Dedifferentiated amniotic fluid mesenchymal stem cell (primary cell): Measurements from ENCODE around the gene LYPD3.
"Not testable (repeated sequence)": the region's sequence is repeated elsewhere in the genome, so short reads cannot be mapped to it uniquely, and the experiment has no call there.

Experiments
- DNase-seq: peaks from one replicate; pipeline ENCODE4 v3.0.0-alpha.2; 2016; ENCODE audit errors: extremely low spot score

The LYPD3 gene

DNA sequence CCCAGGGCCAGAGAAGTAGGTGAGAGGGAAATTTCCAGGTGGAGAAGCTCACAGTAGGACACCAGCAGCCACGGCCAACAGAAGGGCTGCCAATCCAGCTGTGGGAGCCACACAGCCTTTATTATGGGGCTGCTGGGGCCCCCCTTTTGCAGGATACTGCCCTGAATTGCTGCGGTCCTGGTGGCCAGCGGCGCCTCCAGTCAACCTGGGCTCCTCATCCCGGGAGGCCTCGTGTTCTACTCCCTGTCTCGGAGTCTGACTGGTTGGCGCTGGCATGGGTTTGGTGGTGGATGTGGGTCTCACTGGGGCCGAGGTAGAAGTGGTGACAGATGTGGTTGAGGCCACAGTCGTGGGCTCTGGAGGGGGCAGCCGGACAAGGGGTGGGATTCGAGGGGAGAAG is 4.1 kb downstream of the LYPD3 start:
- DNase-seq, result no peak

DNA sequence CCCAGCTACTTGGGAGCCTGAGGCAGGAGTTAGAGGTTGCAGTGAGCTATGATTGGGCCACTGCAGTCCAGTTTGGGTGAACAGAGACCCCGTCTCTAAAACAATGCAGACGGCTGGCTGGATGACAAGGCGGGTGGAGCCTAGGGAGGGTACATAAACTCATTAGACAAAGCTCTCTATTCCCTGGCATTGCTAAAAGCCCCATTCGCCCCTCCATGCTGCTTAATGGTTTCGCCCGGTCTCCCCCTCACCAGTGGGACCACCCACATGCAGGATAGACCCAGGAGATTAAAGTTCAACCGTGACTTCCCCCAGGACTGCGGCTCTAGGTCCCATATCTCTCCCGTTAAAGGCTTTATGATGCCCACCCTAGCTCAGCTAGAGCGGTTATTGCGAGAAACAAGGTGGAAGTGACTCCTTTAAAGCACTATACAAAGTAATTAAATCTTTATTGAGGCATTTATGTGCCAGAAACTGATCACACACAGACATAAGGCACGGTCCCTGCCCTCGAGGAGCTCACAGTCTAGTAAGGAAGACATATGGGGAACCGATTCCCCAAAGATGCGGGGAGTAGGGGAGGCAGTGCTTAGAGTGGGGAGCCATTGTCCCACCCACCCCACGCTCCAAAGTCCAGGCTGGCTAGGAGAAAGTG is 4.9 kb downstream of the LYPD3 start:
- DNase-seq, result no peak

GRCh38 chr19:43457809-43458208 is 7.6 kb downstream of the LYPD3 start:
- no peak for DNase-seq

- DNase-seq, result no peak
Observed at GRCh38 chr19:43455321-43456113, 9.9 kb downstream of the LYPD3 start.

- no peak for DNase-seq
Observed at GRCh38 chr19:43454031-43454430, 11.4 kb downstream of the LYPD3 start.

GRCh38 chr19:43452582-43452981 is 12.8 kb downstream of the LYPD3 start:
- DNase-seq, result no peak

GRCh38 chr19:43450545-43450997 is 14.8 kb downstream of the LYPD3 start:
- DNase-seq, result peak; percentile 28

- no peak for DNase-seq
Observed at GRCh38 chr19:43447655-43448054, 17.8 kb downstream of the LYPD3 start.

DNA sequence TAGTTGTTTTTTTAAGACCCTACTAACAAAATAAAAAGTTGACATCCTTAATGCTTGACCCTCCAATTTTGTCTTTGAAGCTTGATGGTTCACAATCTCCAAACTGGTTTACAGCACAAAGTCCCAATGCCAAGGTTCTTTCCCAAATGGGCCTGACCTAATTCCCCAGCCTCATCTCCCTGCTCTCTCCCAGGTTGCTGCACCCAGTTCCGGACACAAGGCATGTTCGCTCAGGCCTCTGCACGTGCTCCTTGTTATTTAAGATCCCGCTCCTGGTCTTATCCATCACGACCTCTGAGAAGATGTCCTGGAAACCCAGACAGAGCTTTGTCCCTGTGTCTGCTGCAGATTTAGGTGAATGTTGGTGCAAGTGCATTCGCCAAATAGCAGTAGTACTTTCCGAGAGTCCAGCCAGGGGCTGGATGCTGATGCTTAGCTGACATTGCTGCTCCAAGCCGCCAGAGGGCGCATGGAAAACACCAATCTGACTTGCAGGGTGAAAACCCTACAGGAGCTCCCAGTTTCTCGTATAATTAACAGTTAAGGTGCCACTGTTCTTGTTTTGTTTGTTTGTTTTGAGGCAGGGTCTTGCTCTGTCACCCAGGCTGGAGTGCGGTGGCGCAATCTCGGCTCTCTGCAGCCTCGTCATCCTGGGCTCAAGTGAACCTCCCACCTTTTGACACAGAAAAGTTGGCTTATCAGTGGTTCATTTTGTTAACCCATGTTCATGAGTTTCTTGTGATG is 18.5 kb downstream of the LYPD3 start:
- peak; percentile 79 for DNase-seq

GRCh38 chr19:43445426-43445825 is 20.0 kb downstream of the LYPD3 start:
- DNase-seq, result no peak

GRCh38 chr19:43444531-43445287 is 20.7 kb downstream of the LYPD3 start:
- no peak for DNase-seq

- not testable (repeated sequence) for DNase-seq
Observed at GRCh38 chr19:43444091-43444490, 21.3 kb downstream of the LYPD3 start.

GRCh38 chr19:43441716-43442115 is 23.7 kb downstream of the LYPD3 start:
- DNase-seq, result no peak

DNA sequence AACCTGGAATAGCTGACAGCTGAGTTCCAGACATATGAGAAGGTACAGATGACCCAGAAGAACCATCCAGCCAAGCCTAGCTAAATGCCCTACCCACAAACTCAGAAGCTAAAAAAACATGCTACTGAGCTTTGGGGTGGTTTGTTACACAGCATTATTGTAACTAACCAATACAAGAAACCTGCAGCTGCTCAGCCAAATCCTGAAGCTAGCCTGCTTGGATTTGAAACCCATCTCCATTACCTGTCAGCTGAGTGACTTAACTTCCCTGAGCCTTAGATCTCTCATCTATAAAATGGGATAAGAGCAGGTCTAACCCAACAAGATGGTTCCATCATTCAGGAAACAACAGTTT is 25.7 kb downstream of the LYPD3 start:
- no peak for DNase-seq

DNA sequence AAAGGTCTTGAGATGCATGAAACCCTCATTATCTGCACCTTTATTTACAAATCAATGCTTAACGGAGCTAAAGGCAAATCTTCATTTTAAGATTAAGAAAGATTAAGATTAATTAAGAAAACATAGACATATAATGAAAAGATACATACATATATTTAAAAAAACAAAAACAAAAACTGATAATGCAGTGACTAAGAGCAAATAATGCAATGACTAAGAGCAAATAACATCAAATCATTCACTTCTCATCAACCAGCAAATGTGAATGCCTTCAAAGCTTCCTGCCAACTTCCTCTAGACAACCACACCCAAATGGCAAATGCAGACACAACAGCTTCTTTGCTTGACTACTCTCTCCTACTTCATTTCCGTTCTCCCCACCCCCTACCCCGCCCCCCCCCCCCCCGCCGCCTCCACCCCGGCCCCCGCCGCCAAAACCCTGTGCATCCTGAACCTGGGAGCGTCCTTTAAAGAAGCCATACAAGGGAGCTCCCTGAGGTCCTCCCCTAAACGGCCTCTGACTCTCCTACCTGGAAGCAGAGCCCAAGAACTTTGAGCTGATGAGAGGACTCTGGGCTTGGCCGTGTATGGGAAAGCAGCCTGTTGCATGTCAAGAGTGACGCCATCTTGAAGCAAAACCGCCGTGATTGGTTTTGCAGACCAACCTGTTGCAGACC is 26.2 kb downstream of the LYPD3 start:
- DNase-seq, result peak; percentile 48

DNA sequence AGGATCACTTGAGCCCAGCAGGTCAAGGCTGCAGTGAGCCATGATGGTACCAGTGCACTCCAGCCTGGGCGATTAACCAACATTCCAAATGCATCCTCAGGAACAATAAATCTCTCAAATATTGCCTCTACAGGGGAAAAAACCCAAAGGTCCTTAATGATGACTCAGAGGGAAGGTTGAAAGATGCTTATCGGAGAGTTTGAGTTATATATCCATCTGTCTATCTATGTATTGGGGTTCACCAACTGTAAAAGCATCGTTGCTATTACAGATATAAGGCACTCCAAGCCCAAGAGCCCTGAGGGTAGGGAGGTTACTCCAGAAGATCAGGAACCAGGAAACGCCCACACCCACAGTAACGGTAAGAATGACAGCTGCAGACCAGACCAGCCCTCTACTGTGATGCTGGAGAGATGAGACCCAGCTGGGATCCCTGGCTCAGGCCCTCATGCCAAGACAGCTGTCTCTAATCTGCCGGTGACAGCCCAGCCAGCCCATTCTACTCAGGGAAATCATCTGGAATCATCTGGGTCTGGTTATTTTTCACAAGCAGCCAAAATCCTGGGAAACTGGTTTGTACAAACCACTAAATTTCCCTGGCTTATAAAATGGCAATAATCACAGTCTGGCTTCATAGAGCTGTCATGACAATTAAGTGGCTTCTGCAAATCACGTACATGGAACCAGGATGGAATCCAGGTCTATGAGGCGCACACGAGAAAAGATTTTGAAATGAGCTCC is 26.9 kb downstream of the LYPD3 start:
- DNase-seq, result peak; percentile 85

- DNase-seq, result no peak
Observed at GRCh38 chr19:43437712-43438111, 27.7 kb downstream of the LYPD3 start.

GRCh38 chr19:43437284-43437683 is 28.1 kb downstream of the LYPD3 start:
- DNase-seq, result not testable (repeated sequence)

DNA sequence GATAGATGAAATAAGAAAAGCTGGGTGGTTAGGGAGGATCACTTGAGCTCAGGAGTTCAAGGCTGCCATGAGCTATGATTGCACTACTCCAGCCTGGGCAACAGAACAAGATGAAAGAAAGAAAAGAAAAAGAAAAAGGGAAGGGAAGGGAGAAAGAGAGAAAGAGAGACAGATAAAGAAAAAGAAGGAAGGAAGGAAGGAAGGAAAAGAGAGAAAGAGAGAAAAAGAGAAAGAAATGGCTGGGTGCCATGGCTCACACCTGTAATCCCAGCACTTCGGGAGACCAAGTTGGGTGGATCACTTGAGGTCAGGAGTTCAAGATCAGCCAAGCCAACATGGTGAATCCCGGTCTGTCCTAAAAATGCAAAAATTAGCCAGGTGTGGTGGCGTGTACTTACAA is 29.6 kb downstream of the LYPD3 start:
- DNase-seq, result no peak

GRCh38 chr19:43433689-43434088 is 31.7 kb downstream of the LYPD3 start:
- DNase-seq, result no peak

DNA sequence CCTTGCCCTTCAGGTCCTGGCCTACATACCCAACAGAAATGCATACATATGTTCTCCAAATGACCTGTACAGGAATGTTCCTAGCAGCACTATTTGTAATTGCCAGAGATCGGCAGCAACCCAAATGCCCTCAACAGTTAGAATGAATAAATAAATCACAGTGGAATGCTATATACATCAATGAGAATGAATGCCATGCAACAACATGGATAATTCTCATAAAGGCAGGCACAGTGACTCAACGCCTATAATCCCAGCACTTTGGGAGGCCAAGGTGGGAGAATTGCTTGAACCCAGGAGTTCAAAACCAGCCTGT is 32.1 kb downstream of the LYPD3 start:
- DNase-seq, result no peak
